ENCODE measurements around the gene MGST2. TPM values are rescaled to one million over a fixed set of nuclear protein-coding genes. Genes with fewer than 3 reads are reported as not detected.

MGST2 gene
- total RNA-seq, 1 donor from 2014 or later, result 66.1 TPM

- DNase-seq (ENCODE audit: low spot score, unreplicated experiment), result no peak
- Mint-ChIP-seq H3K27me3 (no peaks in the 10 kb centered on the region), H3K9me3 (ENCODE audit: low read depth) (peaks cover 11% of the 10 kb centered on the region), H3K36me3 (ENCODE audit: insufficient read depth) (peaks cover 50% of the 10 kb centered on the region), H3K27ac (peak overlapping the region; percentile 6), H3K4me3 (ENCODE audit: low read depth) (no peak overlapping the region), H3K4me1 (ENCODE audit: low read depth) (peaks cover 30% of the 10 kb centered on the region)
- no peak for TF ChIP-seq CTCF (IDR thresholded peaks at IDR 0.05; ENCODE audit: unreplicated experiment)
Measured at GRCh38 chr4:139709660-139710059, 44.0 kb downstream of the MGST2 start.

DNA sequence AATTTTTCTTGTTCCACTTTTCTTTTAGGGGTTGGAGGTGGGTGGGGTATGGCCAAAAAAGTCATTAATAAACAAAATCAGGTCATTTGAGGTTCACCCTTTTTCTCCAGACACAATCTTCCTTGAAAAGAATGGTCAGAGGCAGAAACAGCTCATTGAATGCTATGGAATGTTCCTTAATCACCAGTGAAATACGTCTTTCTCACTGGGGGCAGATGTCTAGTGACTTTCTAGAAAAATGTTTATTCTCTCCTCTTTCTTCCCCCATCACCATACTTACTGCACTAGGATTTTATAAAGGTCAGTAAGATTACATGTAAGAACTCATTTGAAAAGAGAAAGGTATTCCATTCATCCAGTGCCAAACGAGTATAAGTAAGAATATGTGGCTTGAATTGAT is 44.5 kb downstream of the MGST2 start:
- peak overlapping the region; percentile 26 for H3K27ac Mint-ChIP-seq
- peaks cover 10% of the 10 kb centered on the region for H3K9me3 Mint-ChIP-seq (ENCODE audit: low read depth)
- no peak for DNase-seq (ENCODE audit: low spot score, unreplicated experiment)
- H3K4me3 Mint-ChIP-seq (ENCODE audit: low read depth), result no peak overlapping the region
- peaks cover 30% of the 10 kb centered on the region for H3K4me1 Mint-ChIP-seq (ENCODE audit: low read depth)
- H3K36me3 Mint-ChIP-seq (ENCODE audit: insufficient read depth), result peaks cover 50% of the 10 kb centered on the region
- no peaks in the 10 kb centered on the region for H3K27me3 Mint-ChIP-seq
- no peak for TF ChIP-seq CTCF (IDR thresholded peaks at IDR 0.05; ENCODE audit: unreplicated experiment)

DNA sequence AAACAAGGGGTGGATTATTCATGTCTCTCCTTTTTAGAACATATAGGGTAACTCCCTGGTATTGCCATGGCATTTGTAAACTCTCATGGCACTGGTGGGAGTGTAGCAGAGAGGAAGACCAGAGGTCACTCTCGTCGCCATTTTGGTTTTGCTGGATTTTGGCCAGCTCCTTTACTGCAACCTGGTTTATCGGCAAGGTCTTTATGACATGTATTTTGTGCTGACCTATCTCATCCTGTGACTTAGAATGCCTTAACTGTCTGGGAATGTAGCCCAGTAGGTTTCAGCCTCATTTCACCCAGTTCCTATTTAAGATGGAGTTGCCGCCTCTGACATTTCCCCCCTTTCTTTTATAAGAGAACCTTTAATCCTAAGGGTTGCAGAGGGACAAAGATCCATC is 45.8 kb downstream of the MGST2 start:
- Mint-ChIP-seq H3K9me3 (ENCODE audit: low read depth) (peaks cover 7% of the 10 kb centered on the region), H3K27me3 (no peaks in the 10 kb centered on the region), H3K27ac (peak overlapping the region; percentile 74)

GRCh38 chr4:139712882-139713281 is 47.3 kb downstream of the MGST2 start:
- H3K36me3 Mint-ChIP-seq (ENCODE audit: insufficient read depth), result peaks cover 49% of the 10 kb centered on the region
- H3K27ac Mint-ChIP-seq, result no peak overlapping the region

More for the DNA sequence above, 45.8 kb downstream of the MGST2 start:
- Mint-ChIP-seq H3K4me1 (ENCODE audit: low read depth) (peaks cover 41% of the 10 kb centered on the region), H3K36me3 (ENCODE audit: insufficient read depth) (peaks cover 43% of the 10 kb centered on the region), H3K4me3 (ENCODE audit: low read depth) (no peak overlapping the region)
- no peak for TF ChIP-seq CTCF (IDR thresholded peaks at IDR 0.05; ENCODE audit: unreplicated experiment)
- DNase-seq (ENCODE audit: low spot score, unreplicated experiment), result no peak

DNA sequence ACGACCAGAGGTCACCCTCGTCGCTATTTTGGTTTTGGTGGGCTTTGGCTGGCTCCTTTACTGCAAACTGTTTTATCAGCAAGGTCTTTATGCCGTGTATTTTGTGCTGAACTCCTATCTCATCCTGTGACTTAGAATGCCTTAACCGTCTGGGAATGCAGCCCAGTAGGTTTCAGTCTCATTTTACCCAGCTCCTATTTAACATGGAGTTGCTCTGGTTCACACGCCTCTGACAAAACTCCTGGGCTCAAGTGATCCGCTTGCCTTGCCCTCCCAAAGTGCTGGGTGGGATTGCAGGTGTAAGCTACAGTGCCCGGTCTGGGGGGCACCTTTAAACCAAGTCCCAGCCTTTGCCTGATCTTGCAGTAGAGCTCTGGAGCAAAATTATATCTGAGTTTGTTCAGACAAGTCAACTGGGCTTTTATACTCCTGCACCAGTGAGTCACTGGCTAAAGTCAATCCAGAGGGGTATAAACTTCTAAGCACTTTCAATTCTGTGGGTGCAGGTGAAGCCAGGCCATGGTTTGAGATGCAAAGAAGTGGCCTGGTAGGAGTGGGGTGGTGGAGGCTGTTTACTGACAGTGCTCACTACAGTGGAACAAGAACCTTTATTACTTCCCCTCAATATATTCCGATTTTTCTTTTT is 50.2 kb downstream of the MGST2 start:
- no peaks in the 10 kb centered on the region for H3K9me3 Mint-ChIP-seq (ENCODE audit: low read depth)
- no peak for DNase-seq (ENCODE audit: low spot score, unreplicated experiment)
- H3K36me3 Mint-ChIP-seq (ENCODE audit: insufficient read depth), result peaks cover 43% of the 10 kb centered on the region
- TF ChIP-seq CTCF (IDR thresholded peaks at IDR 0.05; ENCODE audit: unreplicated experiment), result no peak
- no peaks in the 10 kb centered on the region for H3K27me3 Mint-ChIP-seq
- peak overlapping the region; percentile 87 for H3K27ac Mint-ChIP-seq
- peaks cover 32% of the 10 kb centered on the region for H3K4me1 Mint-ChIP-seq (ENCODE audit: low read depth)
- H3K4me3 Mint-ChIP-seq (ENCODE audit: low read depth), result no peak overlapping the region

More at GRCh38 chr4:139712882-139713281, 47.3 kb downstream of the MGST2 start:
- DNase-seq (ENCODE audit: low spot score, unreplicated experiment), result no peak
- Mint-ChIP-seq H3K4me1 (ENCODE audit: low read depth) (peaks cover 43% of the 10 kb centered on the region), H3K9me3 (ENCODE audit: low read depth) (peaks cover 6% of the 10 kb centered on the region), H3K4me3 (ENCODE audit: low read depth) (no peak overlapping the region), H3K27me3 (no peaks in the 10 kb centered on the region)
- TF ChIP-seq CTCF (IDR thresholded peaks at IDR 0.05; ENCODE audit: unreplicated experiment), result no peak
